Gastroesophageal sphincter (tissue), 4 donors: Measurements from ENCODE around the gene MYLK4. TPM values are rescaled to one million over a fixed set of nuclear protein-coding genes. Genes with fewer than 3 reads are reported as not detected.
A peak's percentile ranks its signal among the peaks of the same experiment; 100 is the strongest.

ENCODE experiments used
- ATAC-seq: fragments of 150-250 bp; one replicate; pipeline ENCODE4 v1.9.1; 2016; ENCODE audit warnings: mild to moderate bottlenecking, moderate library complexity
- H3K27ac ChIP-seq, 4 donors: fragments of 200-600 bp; sonication (generic) in 3 of 4; 1 replicate in 3 of 4; 2 replicates in 1 of 4; pipeline ENCODE4 v1.5.1; 2016 to 2019
- H3K27me3 ChIP-seq: fragments of 200-600 bp; sonication (generic); one replicate; pipeline ENCODE4 v1.5.1; 2019
- H3K36me3 ChIP-seq, 2 donors: fragments of 200-600 bp; sonication (generic); one replicate each; pipeline ENCODE4 v1.5.1; 2019; ENCODE audit warnings: control low read depth in 1 of 2
- H3K4me1 ChIP-seq, 3 donors: fragments of 200-600 bp; sonication (generic); 1 replicate in 2 of 3; 2 replicates in 1 of 3; pipeline ENCODE4 v1.5.1; 2016 to 2019; ENCODE audit warnings: control low read depth in 2 of 3
- H3K4me3 ChIP-seq, 2 donors: fragments of 200-600 bp; sonication (generic); one replicate each; pipeline ENCODE4 v1.5.1; 2019; ENCODE audit warnings: mild to moderate bottlenecking in 1 of 2, moderate library complexity in 1 of 2
- H3K9me3 ChIP-seq, 3 donors: fragments of 200-600 bp; sonication (generic); one replicate each; pipeline ENCODE4 v1.5.1; 2017 to 2019; ENCODE audit warnings: control low read depth in 2 of 3
- CTCF ChIP-seq, 4 experiments: fragments of 200-600 bp in 2 of 4; fragments of 450-650 bp in 2 of 4; sonication (generic) in 1 of 4; IDR thresholded peaks; one replicate each; pipeline ENCODE4 v1.5.1; 2017 to 2019; ENCODE audit warnings: antibody characterized with exemption in 4 of 4, mild to moderate bottlenecking in 2 of 4, moderate library complexity in 2 of 4
- EP300 ChIP-seq: sonication (generic); formaldehyde crosslinking; IDR thresholded peaks from one replicate; pipeline ENCODE4 v1.6.1; 2017; ENCODE audit warnings: antibody characterized with exemption, mild to moderate bottlenecking
- POLR2A ChIP-seq, 2 donors: fragments of 450-650 bp; IDR thresholded peaks; one replicate each; pipeline ENCODE4 v1.6.1; 2017; ENCODE audit warnings: antibody characterized with exemption in 2 of 2, mild to moderate bottlenecking in 2 of 2, moderate library complexity in 1 of 2
- POLR2AphosphoS5 ChIP-seq: sonication (generic); formaldehyde crosslinking; IDR thresholded peaks from one replicate; pipeline ENCODE4 v1.6.1; 2017; ENCODE audit warnings: antibody characterized with exemption
- WGBS, 2 donors: methylation state at CpG; one replicate each; pipeline ENCODE4 v1.1.5; 2018; ENCODE audit warnings: low coverage in 1 of 2; 5-methylcytosine and 5-hydroxymethylcytosine counted together
- total RNA-seq, 4 donors: library from RNA; depleted of rRNA; stranded (reverse); fragments of >200 nt; gene quantifications; one replicate each; pipeline ENCODE4 v1.1.0, GENCODE V29; 2016

Gene MYLK4
- total RNA-seq, 4 donors from 2014 or later: 0.31 to 1.2 (median 0.56) TPM

- no peak for ATAC-seq
- no peaks in the 10 kb centered on the region for H3K36me3 ChIP-seq
- H3K9me3 ChIP-seq: no peaks in the 10 kb centered on the region
- H3K27me3 ChIP-seq: no peaks in the 10 kb centered on the region
- no peak overlapping the region for H3K27ac ChIP-seq
- TF ChIP-seq POLR2A (IDR thresholded peaks at IDR 0.05) (no peak), POLR2AphosphoS5 (no peak), CTCF (IDR thresholded peaks at IDR 0.05) (no peak), EP300 (no peak)
- peaks cover 0 to 56% (median 21%) of the 10 kb centered on the region in 3 donors for H3K4me1 ChIP-seq
- H3K4me3 ChIP-seq: no peak overlapping the region
- 96% methylated on average over 16 to 18 of the region's 19 CpGs for WGBS, 2 donors
Measured at GRCh38 chr6:2636672-2637071, 114.0 kb downstream of the MYLK4 start.

- Histone ChIP-seq H3K36me3 (no peaks in the 10 kb centered on the region), H3K27ac (no peak overlapping the region), H3K4me3 (no peak overlapping the region), H3K4me1 (peaks cover 0 to 62% (median 21%) of the 10 kb centered on the region in 3 donors), H3K27me3 (no peaks in the 10 kb centered on the region), H3K9me3 (no peaks in the 10 kb centered on the region)
- no peak for TF ChIP-seq POLR2AphosphoS5
- TF ChIP-seq CTCF (IDR thresholded peaks at IDR 0.05): no peak
- TF ChIP-seq EP300: no peak
- no peak for TF ChIP-seq POLR2A (IDR thresholded peaks at IDR 0.05)
- 94 to 95% methylated on average over 6 to 12 of the region's 12 CpGs for WGBS, 2 donors
- ATAC-seq: no peak
Measured at GRCh38 chr6:2635911-2636310, 114.8 kb downstream of the MYLK4 start.

- Histone ChIP-seq H3K4me3 (peak overlapping the region; percentile 20 to 62), H3K36me3 (no peaks in the 10 kb centered on the region), H3K27ac (peak overlapping the region; percentile 10 to 83 (median 78)), H3K4me1 (peaks cover 0 to 49% (median 21%) of the 10 kb centered on the region in 3 donors), H3K27me3 (no peaks in the 10 kb centered on the region), H3K9me3 (no peaks in the 10 kb centered on the region)
- peak; percentile 91 for ATAC-seq
- TF ChIP-seq POLR2AphosphoS5 (peak; percentile 72), EP300 (no peak), CTCF (IDR thresholded peaks at IDR 0.05) (peak; percentile 96 to 100 (median 98)), POLR2A (IDR thresholded peaks at IDR 0.05) (no peak)
- WGBS, 2 donors: 0 to 11% methylated on average over 1 to 13 of the region's 67 CpGs
Measured at GRCh38 chr6:2634139-2634964, 116.4 kb downstream of the MYLK4 start.

GRCh38 chr6:2633736-2634135 lies 117.0 kb downstream of the MYLK4 start:
- TF ChIP-seq CTCF (IDR thresholded peaks at IDR 0.05): no peak
- TF ChIP-seq POLR2AphosphoS5: no peak
- TF ChIP-seq EP300: no peak
- TF ChIP-seq POLR2A (IDR thresholded peaks at IDR 0.05): no peak
- no peaks in the 10 kb centered on the region for H3K27me3 ChIP-seq
- H3K36me3 ChIP-seq: no peaks in the 10 kb centered on the region
- WGBS, 2 donors: 57 to 74% methylated on average over 12 to 13 of the region's 13 CpGs
- H3K4me3 ChIP-seq: peak overlapping the region; percentile 20 to 62
- no peaks in the 10 kb centered on the region for H3K9me3 ChIP-seq
- peaks cover 0 to 49% (median 21%) of the 10 kb centered on the region in 3 donors for H3K4me1 ChIP-seq
- no peak for ATAC-seq
- peak overlapping the region; percentile 10 to 83 (median 78) for H3K27ac ChIP-seq
